ENCODE data around the gene UTRN.

Gene UTRN

GRCh38 chr6:144326393-144326792, 41.3 kb downstream of the UTRN start:
- POLR2A ChIA-PET, result no interaction called here
- CTCF ChIA-PET, result no interaction called here
- no peak for TF ChIP-seq CTCF (IDR thresholded peaks at IDR 0.05; ENCODE audit: insufficient read depth, low read length, missing control alignments)
- DNase-seq (ENCODE audit: low read depth, low spot score), result no peak
- H3K4me3 ChIP-seq (ENCODE audit: low read depth, low read length), result no peak overlapping the region

- POLR2A ChIA-PET, result no interaction called here
Measured at GRCh38 chr6:144327081-144327480, 41.9 kb downstream of the UTRN start.

GRCh38 chr6:144330017-144330987, 45.2 kb downstream of the UTRN start:
- CTCF ChIA-PET, result no interaction called here
- POLR2A ChIA-PET, result no interaction called here
- DNase-seq (ENCODE audit: low read depth, low spot score), result no peak
- no peak for TF ChIP-seq CTCF (IDR thresholded peaks at IDR 0.05; ENCODE audit: insufficient read depth, low read length, missing control alignments)
- H3K4me3 ChIP-seq (ENCODE audit: low read depth, low read length), result no peak overlapping the region

More at GRCh38 chr6:144327081-144327480, 41.9 kb downstream of the UTRN start:
- TF ChIP-seq CTCF (IDR thresholded peaks at IDR 0.05; ENCODE audit: insufficient read depth, low read length, missing control alignments), result no peak
- CTCF ChIA-PET, result no interaction called here
- H3K4me3 ChIP-seq (ENCODE audit: low read depth, low read length), result no peak overlapping the region
- DNase-seq (ENCODE audit: low read depth, low spot score), result no peak

- CTCF ChIA-PET, result no interaction called here
- H3K4me3 ChIP-seq (ENCODE audit: low read depth, low read length), result no peak overlapping the region
- no peak for TF ChIP-seq CTCF (IDR thresholded peaks at IDR 0.05; ENCODE audit: insufficient read depth, low read length, missing control alignments)
- peak; percentile 52 for DNase-seq (ENCODE audit: low read depth, low spot score)
- POLR2A ChIA-PET, result no interaction called here
Measured at GRCh38 chr6:144331491-144331969, 46.4 kb downstream of the UTRN start.

GRCh38 chr6:144332177-144332576, 47.0 kb downstream of the UTRN start:
- DNase-seq (ENCODE audit: low read depth, low spot score), result no peak
- POLR2A ChIA-PET, result no interaction called here
- CTCF ChIA-PET, result no interaction called here
- H3K4me3 ChIP-seq (ENCODE audit: low read depth, low read length), result no peak overlapping the region
- TF ChIP-seq CTCF (IDR thresholded peaks at IDR 0.05; ENCODE audit: insufficient read depth, low read length, missing control alignments), result no peak

GRCh38 chr6:144334150-144334708, 49.1 kb downstream of the UTRN start:
- CTCF ChIA-PET, result no interaction called here
- POLR2A ChIA-PET, result no interaction called here
- H3K4me3 ChIP-seq (ENCODE audit: low read depth, low read length), result no peak overlapping the region
- no peak for TF ChIP-seq CTCF (IDR thresholded peaks at IDR 0.05; ENCODE audit: insufficient read depth, low read length, missing control alignments)
- no peak for DNase-seq (ENCODE audit: low read depth, low spot score)
